DOHH2 (cell line): Measurements from ENCODE around the gene RUFY1.
"Not testable (repeated sequence)": the region's sequence is repeated elsewhere in the genome, so short reads cannot be mapped to it uniquely, and the experiment has no call there.

Source experiments
- CTCF ChIP-seq: fragments of 200-600 bp; sonication (generic); IDR thresholded peaks from one replicate; pipeline ENCODE4 v1.5.1; 2014; ENCODE audit warnings: antibody characterized with exemption, mild to moderate bottlenecking, low read depth, low read length; ENCODE audit not compliant: poor library complexity, severe bottlenecking
- EZH2phosphoT487 ChIP-seq: fragments of 200-600 bp; sonication (generic); IDR thresholded peaks from 2 replicates; pipeline ENCODE4 v1.6.1; 2017; ENCODE audit warnings: borderline replicate concordance, mild to moderate bottlenecking, antibody characterized with exemption, low read length, moderate library complexity, mixed read lengths

GRCh38 chr5:179634370-179635172 lies 84.2 kb downstream of the RUFY1 start:
- not testable (repeated sequence) for TF ChIP-seq EZH2phosphoT487, CTCF
